ENCODE data around the gene AGAP2.

AGAP2 gene

GRCh38 chr12:57735952-57736740 is 2.4 kb downstream of the AGAP2 start:
- peak; percentile 86 for DNase-seq (ENCODE audit: low spot score)

- DNase-seq (ENCODE audit: low spot score): peak; percentile 87
Observed at GRCh38 chr12:57735198-57735855, 3.2 kb downstream of the AGAP2 start.

- DNase-seq (ENCODE audit: low spot score): no peak
Observed at GRCh38 chr12:57734591-57734990, 4.0 kb downstream of the AGAP2 start.

GRCh38 chr12:57733928-57734327 is 4.6 kb downstream of the AGAP2 start:
- DNase-seq (ENCODE audit: low spot score): no peak

- no peak for DNase-seq (ENCODE audit: low spot score)
Observed at GRCh38 chr12:57732726-57733593, 5.6 kb downstream of the AGAP2 start.

GRCh38 chr12:57732270-57732669 is 6.3 kb downstream of the AGAP2 start:
- DNase-seq (ENCODE audit: low spot score): no peak

- DNase-seq (ENCODE audit: low spot score): no peak
Observed at GRCh38 chr12:57731411-57732080, 7.0 kb downstream of the AGAP2 start.

GRCh38 chr12:57730336-57731067 is 8.0 kb downstream of the AGAP2 start:
- no peak for DNase-seq (ENCODE audit: low spot score)

- no peak for DNase-seq (ENCODE audit: low spot score)
Observed at GRCh38 chr12:57729321-57729844, 9.2 kb downstream of the AGAP2 start.

- DNase-seq (ENCODE audit: low spot score): no peak
Observed at GRCh38 chr12:57727758-57728395, 10.7 kb downstream of the AGAP2 start.

- no peak for DNase-seq (ENCODE audit: low spot score)
Observed at GRCh38 chr12:57726884-57727757, 11.4 kb downstream of the AGAP2 start.

GRCh38 chr12:57726151-57726883 is 12.2 kb downstream of the AGAP2 start:
- DNase-seq (ENCODE audit: low spot score): peak; percentile 95

- no peak for DNase-seq (ENCODE audit: low spot score)
Observed at GRCh38 chr12:57725851-57726150, 12.7 kb downstream of the AGAP2 start.

GRCh38 chr12:57724936-57725740 is 13.4 kb downstream of the AGAP2 start:
- no peak for DNase-seq (ENCODE audit: low spot score)

GRCh38 chr12:57724003-57724935 is 14.3 kb downstream of the AGAP2 start:
- DNase-seq (ENCODE audit: low spot score): no peak

GRCh38 chr12:57723630-57723962 is 14.9 kb downstream of the AGAP2 start:
- no peak for DNase-seq (ENCODE audit: low spot score)
